Gastrocnemius medialis (tissue), 4 donors: ENCODE results near the gene GABRG3.

Experiments used
- POLR2A ChIP-seq, 2 donors: fragments of 450-650 bp; IDR thresholded peaks; one replicate each; pipeline ENCODE4 v1.6.1; 2017; ENCODE audit warnings: antibody characterized with exemption in 2 of 2, mild to moderate bottlenecking in 2 of 2, moderate library complexity in 2 of 2
- TF ChIP-seq, protein P1 (sequence below), 5 experiments: fragments of 450-650 bp in 3 of 5; fragments of 200-600 bp in 2 of 5; sonication (generic) in 2 of 5; IDR thresholded peaks in 4 of 5; conservative IDR thresholded peaks in 1 of 5; 1 replicate in 4 of 5; 2 replicates in 1 of 5; pipeline ENCODE4 v1.5.1; 2016 to 2019; ENCODE audit warnings: antibody characterized with exemption in 5 of 5, mild to moderate bottlenecking in 3 of 5, moderate library complexity in 3 of 5

DNA sequence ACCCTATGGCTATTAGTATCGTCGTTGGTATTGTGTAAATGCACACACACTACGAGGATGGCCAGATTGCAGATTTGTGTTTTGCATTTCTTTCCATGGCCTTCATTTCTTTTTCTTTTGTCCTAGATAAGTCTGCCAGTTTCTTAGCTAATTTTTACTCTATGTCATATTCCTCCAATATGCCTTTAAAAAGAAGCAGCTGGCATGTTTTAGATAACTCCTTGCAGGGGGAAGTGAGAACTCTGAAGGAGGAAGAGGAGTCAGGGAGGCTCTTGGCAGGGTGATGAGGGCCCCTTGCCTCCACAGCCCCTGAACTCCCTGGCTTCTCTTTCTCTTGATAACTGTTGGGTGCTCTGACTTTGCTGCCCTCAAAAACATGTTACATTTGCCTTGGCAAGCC is 244.0 kb downstream of the GABRG3 start:
- TF ChIP-seq POLR2A (IDR thresholded peaks at IDR 0.05), result no peak
- TF ChIP-seq, protein P1, sequence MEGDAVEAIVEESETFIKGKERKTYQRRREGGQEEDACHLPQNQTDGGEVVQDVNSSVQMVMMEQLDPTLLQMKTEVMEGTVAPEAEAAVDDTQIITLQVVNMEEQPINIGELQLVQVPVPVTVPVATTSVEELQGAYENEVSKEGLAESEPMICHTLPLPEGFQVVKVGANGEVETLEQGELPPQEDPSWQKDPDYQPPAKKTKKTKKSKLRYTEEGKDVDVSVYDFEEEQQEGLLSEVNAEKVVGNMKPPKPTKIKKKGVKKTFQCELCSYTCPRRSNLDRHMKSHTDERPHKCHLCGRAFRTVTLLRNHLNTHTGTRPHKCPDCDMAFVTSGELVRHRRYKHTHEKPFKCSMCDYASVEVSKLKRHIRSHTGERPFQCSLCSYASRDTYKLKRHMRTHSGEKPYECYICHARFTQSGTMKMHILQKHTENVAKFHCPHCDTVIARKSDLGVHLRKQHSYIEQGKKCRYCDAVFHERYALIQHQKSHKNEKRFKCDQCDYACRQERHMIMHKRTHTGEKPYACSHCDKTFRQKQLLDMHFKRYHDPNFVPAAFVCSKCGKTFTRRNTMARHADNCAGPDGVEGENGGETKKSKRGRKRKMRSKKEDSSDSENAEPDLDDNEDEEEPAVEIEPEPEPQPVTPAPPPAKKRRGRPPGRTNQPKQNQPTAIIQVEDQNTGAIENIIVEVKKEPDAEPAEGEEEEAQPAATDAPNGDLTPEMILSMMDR (IDR thresholded peaks at IDR 0.05 in 4 of 5, conservative IDR thresholded peaks at IDR 0.05 in 1 of 5), result no peak
